ENCODE measurements around the gene DCXR.

DCXR gene

DNA sequence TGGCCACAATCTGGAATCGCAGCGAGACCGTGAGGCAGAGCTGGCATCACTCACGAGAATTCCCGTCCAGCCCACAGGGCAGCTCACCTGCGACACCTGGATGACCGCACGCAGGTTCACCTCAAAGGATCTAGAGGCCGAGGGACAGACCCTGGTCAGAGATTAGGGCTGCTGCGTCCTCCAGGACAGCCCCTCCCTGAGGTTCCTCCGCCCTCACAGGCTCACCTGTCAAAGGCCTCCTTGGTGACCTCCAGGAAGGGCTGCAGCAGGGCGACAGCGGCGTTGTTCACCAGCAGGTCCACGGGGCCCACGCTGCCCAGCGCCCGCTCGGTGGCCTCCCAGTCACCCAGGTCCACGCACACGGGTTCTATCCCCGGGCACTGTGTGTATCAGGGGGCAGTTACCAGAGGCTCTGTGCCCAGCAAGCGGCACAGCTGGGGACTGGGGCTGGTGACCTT, 834 bp downstream of the DCXR start:
- no peak for DNase-seq

GRCh38 chr17:82035956-82036633, 1.4 kb downstream of the DCXR start:
- DNase-seq, result no peak

DNA sequence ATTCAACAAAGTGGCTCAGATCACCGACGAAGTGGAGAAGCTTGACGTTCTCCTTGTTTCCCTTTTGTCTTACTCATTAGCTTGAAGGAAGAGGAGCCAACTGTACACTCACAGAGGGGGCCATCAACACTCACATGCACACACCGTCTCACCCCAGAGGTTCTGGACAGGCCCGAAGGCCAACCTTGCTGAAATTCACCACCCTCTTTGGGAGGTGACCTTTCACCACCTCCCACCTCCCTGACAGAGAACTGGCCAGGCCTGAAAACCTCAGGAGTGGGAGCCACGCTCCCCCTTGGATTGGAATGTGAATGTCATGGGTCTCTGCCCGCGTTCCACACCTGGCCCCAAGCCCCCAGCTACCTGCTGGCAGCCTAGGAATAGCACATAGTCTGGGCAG, 2.0 kb downstream of the DCXR start:
- no peak for DNase-seq

GRCh38 chr17:82034371-82035011, 3.0 kb downstream of the DCXR start:
- DNase-seq, result no peak

DNA sequence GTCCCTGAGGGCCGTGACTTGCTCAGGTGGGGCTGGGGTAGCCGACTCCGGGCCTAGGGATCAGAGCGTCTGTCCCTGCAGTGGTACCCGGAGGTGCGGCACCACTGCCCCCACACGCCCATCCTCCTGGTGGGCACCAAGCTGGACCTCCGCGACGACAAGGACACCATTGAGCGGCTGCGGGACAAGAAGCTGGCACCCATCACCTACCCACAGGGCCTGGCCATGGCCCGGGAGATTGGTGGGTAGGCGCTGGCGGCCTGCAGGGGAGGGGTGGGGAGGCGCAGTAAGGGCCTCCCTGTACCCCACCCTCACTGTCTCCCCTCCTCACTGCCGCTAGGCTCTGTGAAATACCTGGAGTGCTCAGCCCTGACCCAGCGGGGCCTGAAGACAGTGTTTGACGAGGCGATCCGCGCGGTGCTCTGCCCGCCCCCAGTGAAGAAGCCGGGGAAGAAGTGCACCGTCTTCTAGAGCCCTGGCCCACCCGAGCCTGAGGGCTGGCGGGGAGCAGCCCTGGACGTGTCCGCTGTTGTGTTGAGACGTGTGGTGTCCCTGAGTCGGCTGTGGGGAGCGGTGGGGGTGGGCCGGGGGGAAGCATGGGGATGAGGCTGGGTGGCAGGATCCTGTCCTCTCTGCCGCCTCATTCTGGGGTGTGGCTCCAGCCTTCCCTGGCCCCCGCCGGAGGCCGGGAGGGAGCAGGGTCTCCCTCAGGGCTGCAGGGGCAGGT, 4.0 kb downstream of the DCXR start:
- DNase-seq, result no peak

DNA sequence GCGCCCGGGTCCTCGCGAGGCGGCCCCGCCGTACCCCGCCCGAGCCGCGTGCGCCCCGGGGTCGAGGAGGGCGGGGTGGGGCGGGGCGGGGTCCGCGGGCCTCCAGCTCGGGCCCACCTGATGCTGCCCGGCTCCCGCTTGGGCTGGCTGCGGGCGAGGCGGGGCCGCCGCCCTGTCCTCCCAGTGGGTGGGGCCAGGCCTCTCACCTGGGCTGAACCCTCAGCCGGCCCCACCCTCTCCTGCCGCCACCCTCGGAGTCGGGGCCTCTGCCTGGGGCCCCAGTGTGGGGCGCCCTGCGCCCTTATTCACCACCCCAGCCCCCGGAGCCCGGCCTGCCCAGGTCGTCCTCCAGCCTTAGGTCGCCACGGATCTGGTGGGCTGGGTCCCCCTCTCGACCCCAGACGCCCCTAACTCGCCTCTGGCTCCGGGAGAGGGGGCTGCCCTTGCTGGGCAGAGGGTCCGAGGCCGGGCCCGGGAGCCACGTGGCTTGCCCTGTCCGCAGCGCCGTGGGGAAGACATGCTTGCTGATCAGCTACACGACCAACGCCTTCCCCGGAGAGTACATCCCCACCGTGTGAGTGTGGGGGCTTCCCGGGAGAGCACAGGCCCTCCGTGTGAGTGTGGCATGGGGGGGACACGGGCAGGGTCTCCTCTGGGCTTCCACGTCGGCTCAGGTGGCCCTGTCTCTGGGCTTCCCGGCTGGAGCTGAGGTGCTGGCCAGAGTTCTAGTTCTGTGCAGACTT, 5.4 kb downstream of the DCXR start:
- peak; percentile 16 for DNase-seq

- no peak for DNase-seq
Observed at GRCh38 chr17:82031303-82031884, 6.1 kb downstream of the DCXR start, which contains the start of gene RAC3. Gene RAC3, plus strand, starts transcription at chr17:82031678. Its CDS starts 84 bp downstream, at chr17:82031762.

DNA sequence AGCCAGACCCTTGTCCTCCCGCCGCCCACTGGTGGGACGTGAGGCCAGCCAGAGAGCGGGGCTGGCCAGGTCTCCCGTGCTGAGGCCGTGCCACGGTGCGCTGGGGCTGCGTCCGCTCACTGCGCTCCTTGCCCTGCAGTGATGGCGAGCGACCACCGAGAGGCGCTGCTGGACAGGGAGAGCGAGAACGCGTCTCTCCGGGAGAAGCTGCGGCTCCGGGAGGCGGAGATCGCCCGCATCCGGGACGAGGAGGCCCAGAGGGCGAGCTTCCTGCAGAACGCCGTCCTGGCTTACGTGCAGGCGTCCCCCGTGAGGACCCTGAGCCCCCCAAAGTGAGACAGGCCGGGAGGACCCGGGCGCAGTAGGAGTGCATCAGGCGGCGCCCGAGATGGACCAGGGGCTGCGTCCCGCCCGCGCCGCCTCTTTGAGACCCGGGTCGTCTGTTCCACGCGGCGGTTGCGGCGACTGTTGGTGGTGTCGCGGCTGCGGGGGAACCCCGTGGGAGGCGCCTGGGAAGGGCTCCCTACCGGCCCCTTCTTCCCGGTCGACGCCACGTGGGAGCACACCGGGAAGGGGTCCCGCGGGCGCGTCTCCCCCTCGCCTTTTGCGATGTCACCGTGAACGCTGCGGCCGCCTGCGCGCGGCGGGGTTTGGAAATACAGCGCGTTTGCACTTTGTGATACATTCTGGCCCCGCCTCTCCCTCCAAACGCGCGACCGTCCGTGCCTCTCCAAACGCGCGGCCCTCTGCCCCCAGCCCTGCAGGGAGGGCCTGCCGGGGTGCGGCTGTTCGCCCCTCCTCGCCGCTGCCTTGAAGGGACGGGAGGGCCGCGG, 6.8 kb downstream of the DCXR start:
- peak; percentile 66 for DNase-seq

GRCh38 chr17:82029990-82030469, 7.5 kb downstream of the DCXR start:
- DNase-seq, result no peak

- DNase-seq, result no peak
Observed at GRCh38 chr17:82029391-82029790, 8.1 kb downstream of the DCXR start.

DNA sequence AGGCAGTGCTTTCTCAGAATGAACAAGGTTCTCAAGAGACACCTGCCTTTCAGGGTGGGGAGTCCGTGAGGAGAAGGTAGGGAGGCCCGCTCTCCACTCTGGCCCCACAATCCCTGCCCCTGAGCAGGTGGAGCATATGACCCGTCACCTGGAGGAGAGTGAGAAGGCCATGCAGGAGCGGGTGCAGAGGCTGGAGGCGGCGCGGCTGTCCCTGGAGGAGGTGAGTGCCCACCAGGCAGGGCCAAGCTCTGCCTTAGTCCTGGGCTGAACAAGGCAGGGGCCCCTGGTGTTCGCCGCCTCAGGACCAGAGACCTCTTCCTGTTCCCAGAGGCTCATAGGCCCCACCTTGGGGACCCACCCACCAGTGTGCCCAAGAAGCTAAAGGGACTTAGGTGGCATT, 8.5 kb downstream of the DCXR start:
- no peak for DNase-seq

DNA sequence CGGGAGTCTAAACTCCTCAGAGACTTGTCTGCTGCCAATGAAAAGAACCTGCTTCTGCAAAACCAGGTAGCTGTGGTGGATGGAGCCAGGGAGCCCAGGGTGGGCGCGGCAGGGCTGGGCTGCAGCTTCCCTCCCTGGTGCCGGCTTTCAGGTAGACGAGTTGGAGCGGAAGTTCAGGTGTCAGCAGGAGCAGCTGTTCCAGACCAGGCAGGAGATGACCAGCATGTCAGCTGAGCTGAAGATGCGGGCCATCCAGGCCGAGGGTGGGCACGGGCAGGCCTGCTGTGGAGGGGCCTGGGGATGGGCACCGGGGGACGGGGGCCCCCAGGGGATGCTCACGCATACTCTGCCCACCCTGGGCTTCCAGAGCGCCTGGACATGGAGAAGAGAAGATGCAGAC, 9.3 kb downstream of the DCXR start:
- DNase-seq, result no peak

GRCh38 chr17:82025401-82026107, 11.9 kb downstream of the DCXR start:
- no peak for DNase-seq

GRCh38 chr17:82024859-82025258, 12.6 kb downstream of the DCXR start:
- DNase-seq, result no peak

DNA sequence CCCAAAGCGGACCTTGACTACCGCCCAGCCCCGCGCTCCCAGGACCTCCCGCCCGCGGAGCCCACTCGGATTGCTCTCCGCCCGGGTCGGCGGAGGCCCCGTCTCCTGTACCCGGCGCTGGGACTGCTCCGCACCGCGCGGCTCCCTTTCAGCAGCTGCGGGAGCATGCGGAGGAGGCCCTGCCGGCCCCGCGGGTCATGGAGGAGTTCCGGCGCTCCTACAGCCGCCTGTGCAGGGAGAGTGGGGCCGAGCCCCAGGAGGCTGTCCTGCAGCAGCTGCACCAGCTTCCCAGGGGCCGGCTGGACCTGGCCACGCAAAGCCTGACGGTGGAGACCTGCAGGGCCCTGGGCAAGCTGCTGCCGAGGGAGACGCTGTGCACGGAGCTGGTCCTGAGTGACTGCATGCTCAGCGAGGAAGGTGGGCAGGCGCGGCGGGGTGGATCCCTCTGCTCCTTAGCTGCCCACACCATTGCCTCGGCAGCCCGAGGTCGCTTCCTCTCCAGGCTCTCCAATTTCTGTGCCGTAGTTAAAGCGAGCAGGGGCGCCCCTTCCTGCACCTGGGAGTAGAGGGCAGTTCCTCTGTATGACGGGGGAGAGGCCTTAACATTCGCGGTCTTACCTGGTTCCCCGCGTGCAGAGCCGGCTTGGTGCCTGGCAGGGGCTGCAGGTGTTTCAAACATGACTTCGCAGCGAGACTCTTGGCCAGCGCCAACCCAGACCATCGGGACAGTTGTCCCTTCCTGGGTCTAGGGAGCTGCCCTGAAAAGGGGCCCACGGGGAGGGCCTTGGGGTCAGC, 13.9 kb downstream of the DCXR start:
- no peak for DNase-seq

DNA sequence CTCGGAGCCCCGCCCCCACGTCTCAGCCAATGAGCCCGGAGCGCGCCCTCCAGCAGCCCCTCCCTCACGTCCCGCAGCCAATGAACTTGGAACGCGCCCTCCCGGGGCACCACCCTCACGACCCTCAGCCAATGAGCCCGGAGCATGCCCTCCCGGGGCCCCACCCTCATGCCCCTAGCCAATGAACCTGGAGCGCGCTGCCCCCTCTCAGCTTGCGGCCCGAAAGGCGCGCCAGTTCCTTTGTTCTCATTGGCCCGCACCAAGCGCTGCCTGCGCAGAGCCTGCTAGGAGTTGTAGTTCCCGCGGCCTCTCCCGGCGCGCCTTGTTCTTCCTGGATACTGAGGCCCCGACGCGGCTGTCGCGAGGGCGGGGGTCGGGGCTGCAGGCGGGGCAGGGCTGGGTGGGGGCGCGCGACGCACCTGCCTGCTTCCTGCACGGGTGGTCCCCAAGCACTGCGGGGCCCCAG, 14.5 kb downstream of the DCXR start, which contains the start of gene LRRC45:
TSS of gene LRRC45 (plus strand) at position 325 of the 466 bp plus-strand sequence. CDS start 339 bp downstream, outside the sequence.
- DNase-seq, result peak; percentile 100

DNA sequence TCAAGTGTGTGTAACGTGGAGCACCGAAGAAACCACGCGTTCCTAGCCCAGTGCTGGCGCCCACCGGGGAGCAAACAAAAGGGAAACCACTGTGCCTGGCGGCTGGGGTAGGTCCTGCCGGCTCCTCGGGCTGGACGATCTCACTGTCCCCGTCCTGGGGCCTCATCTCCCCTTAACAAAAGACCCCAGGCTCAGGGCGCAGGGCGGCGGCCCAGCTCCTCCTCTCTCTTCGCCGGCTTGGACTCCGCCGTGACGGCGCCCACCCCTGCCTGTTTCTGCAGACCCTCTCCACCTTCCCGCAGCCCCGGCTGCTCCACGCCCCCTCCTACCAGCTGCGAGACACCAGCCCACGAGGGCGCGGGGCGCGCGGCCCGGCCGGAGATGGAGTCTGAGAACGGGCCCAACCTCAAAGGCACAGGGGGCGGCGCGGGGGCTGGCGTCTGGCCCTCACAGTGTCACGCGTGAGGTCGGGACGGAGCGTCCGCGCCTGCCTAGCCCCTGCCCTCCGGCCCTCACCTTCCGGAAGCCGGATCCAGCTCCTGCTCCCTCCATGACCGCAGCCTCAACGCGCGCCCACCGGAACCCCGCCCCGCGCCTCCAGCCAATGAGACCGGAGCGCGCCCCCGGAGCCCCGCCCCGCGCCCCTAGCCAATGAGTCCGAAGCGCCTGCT, 15.1 kb downstream of the DCXR start, which contains the start of gene CENPX:
TSS of gene CENPX (minus strand) at position 569 of the 671 bp plus-strand sequence. CDS start at position 552, 17 bp downstream.
- no peak for DNase-seq

- DNase-seq, result no peak
Observed at GRCh38 chr17:82021900-82022309, 15.6 kb downstream of the DCXR start.
